GM12878 (cell line): ENCODE results near the gene MAN1B1. TPM values are rescaled to one million over a fixed set of nuclear protein-coding genes. Genes with fewer than 3 reads are reported as not detected.
A peak's percentile ranks its signal among the peaks of the same experiment; 100 is the strongest.

Experiments
- ATAC-seq: fragments of 200-7000 bp; cut with Tn5 transposase; 3 replicates; pipeline ENCODE4 v1.9.1; 2020; ENCODE audit warnings: mild to moderate bottlenecking, moderate library complexity
- BruUV-seq: library from RNA; stranded (reverse); fragments of 400-500 nt; replicated peaks from 2 replicates; lab custom pipeline; 2021; lab: Mats Ljungman, UMichigan
- CTCF ChIA-PET: fragments of 300-600 bp; sonication (Branson Sonifier 250); formaldehyde crosslinking; extraction: SDS; loops from one replicate; lab custom pipeline; 2021; ENCODE audit warnings: inconsistent platforms; lab: Yijun Ruan, JAX
- POLR2A ChIA-PET: fragments of 350-600 bp; formaldehyde crosslinking; extraction: SDS; loops from one replicate; lab custom pipeline; 2021; ENCODE audit warnings: inconsistent platforms; lab: Charles Lee
- RAD21 ChIA-PET: fragments of 300-600 bp; sonication (Branson Sonifier 250); formaldehyde crosslinking; loops from one replicate; lab custom pipeline; 2023; ENCODE audit warnings: antibody characterized with exemption; ENCODE audit not compliant: unreplicated experiment; lab: Charles Lee
- SMC1A ChIA-PET: fragments of 300-600 bp; sonication (Branson Sonifier 250); formaldehyde crosslinking; loops from one replicate; lab custom pipeline; 2023; ENCODE audit not compliant: unreplicated experiment, uncharacterized antibody; lab: Charles Lee
- DNase-seq: peaks from one replicate; pipeline ENCODE4 v3.0.0-alpha.2; 2011; ENCODE audit warnings: low read depth, low spot score
- FAIRE-seq: peaks from 3 replicates; lab custom pipeline; 2011; peaks lifted over from hg19 to GRCh38; lab: Jason Lieb, UNC
- H2AFZ ChIP-seq: 2 replicates; pipeline ENCODE4 v1.6.0; 2011; ENCODE audit warnings: low read depth, low read length, control low read depth; ENCODE audit not compliant: control insufficient read depth
- H3K27ac ChIP-seq: 2 replicates; pipeline ENCODE4 v1.5.1; 2011; ENCODE audit warnings: control low read depth; ENCODE audit not compliant: control insufficient read depth, insufficient read depth
- H3K27me3 ChIP-seq, 2 experiments: replicated peaks in 1 of 2; 2 replicates each; pipeline versions ENCODE4 v1.6.0 to v1.6.1; 2011; ENCODE audit warnings: low read length in 1 of 2; ENCODE audit not compliant: control insufficient read depth in 2 of 2, insufficient read depth in 2 of 2
- H3K36me3 ChIP-seq, 2 experiments: 2 replicates each; pipeline ENCODE4 v1.5.1; 2011; ENCODE audit warnings: low read length in 1 of 2; ENCODE audit not compliant: control insufficient read depth in 2 of 2, insufficient read depth in 2 of 2
- H3K4me1 ChIP-seq: 2 replicates; pipeline ENCODE4 v1.6.1; 2011; ENCODE audit warnings: mild to moderate bottlenecking, low read length, moderate library complexity, mixed read lengths; ENCODE audit not compliant: control insufficient read depth, insufficient read depth
- H3K4me2 ChIP-seq: 2 replicates; pipeline ENCODE4 v1.6.0; 2011; ENCODE audit warnings: control low read depth; ENCODE audit not compliant: control insufficient read depth, insufficient read depth
- H3K4me3 ChIP-seq: fragments of 200-600 bp; sonication (generic); 2 replicates; pipeline ENCODE4 v1.5.1; 2016
- H3K79me2 ChIP-seq: 2 replicates; pipeline ENCODE4 v1.6.0; 2011; ENCODE audit warnings: low read length; ENCODE audit not compliant: control insufficient read depth, insufficient read depth
- H3K9ac ChIP-seq: 2 replicates; pipeline ENCODE4 v1.8.0; 2011; ENCODE audit warnings: low read length, control low read depth, mixed read lengths; ENCODE audit not compliant: control insufficient read depth, insufficient read depth
- H3K9me3 ChIP-seq: replicated peaks from 3 replicates; pipeline ENCODE4 v1.5.1; 2011; ENCODE audit warnings: mild to moderate bottlenecking, low read length; ENCODE audit not compliant: control insufficient read depth, insufficient read depth
- H4K20me1 ChIP-seq: 2 replicates; pipeline ENCODE4 v1.6.0; 2011; ENCODE audit not compliant: control insufficient read depth, insufficient read depth
- BHLHE40 ChIP-seq, 2 experiments: fragments of 450-650 bp in 1 of 2; IDR thresholded peaks; 2 replicates each; pipeline ENCODE4 v1.6.1; 2011 to 2017; ENCODE audit warnings: low read depth in 2 of 2, borderline replicate concordance in 1 of 2, improper control_type of control experiment in 1 of 2, low read length in 1 of 2, mild to moderate bottlenecking in 1 of 2
- ELK1 ChIP-seq: IDR thresholded peaks from 2 replicates; pipeline ENCODE4 v1.6.1; 2012; ENCODE audit warnings: low read depth, low read length, improper control_type of control experiment
- GATAD2B ChIP-seq: fragments of 450-650 bp; conservative IDR thresholded peaks from 2 replicates; pipeline ENCODE4 v1.6.1; 2017; ENCODE audit warnings: low read depth, mild to moderate bottlenecking, moderate library complexity
- MLLT1 ChIP-seq: fragments of 450-650 bp; IDR thresholded peaks from 2 replicates; pipeline ENCODE4 v1.6.1; 2016; ENCODE audit warnings: mild to moderate bottlenecking
- POLR2AphosphoS5 ChIP-seq: IDR thresholded peaks from 2 replicates; pipeline ENCODE4 v1.6.1; 2011; ENCODE audit warnings: mild to moderate bottlenecking, low read length, inconsistent platforms
- RFX5 ChIP-seq: IDR thresholded peaks from 2 replicates; pipeline ENCODE4 v1.6.1; 2011; ENCODE audit warnings: low read depth, low read length, improper control_type of control experiment
- SKIL ChIP-seq: fragments of 450-650 bp; IDR thresholded peaks from 2 replicates; pipeline ENCODE4 v1.6.1; 2017; ENCODE audit warnings: mild to moderate bottlenecking, low read depth, inconsistent platforms; ENCODE audit not compliant: poor library complexity, severe bottlenecking
- SMARCA5 ChIP-seq: fragments of 450-650 bp; IDR thresholded peaks from 2 replicates; pipeline ENCODE4 v1.6.1; 2017; ENCODE audit warnings: mild to moderate bottlenecking
- ZNF622 ChIP-seq: fragments of 450-650 bp; IDR thresholded peaks from 2 replicates; pipeline ENCODE4 v1.6.1; 2017; ENCODE audit warnings: mild to moderate bottlenecking, inconsistent platforms
- ZNF687 ChIP-seq: fragments of 450-650 bp; IDR thresholded peaks from 2 replicates; pipeline ENCODE4 v1.6.1; 2017; ENCODE audit warnings: mild to moderate bottlenecking, moderate library complexity
- WGBS: methylation state at CpG from one replicate; pipeline ENCODE4 v1.1.6; 2016; ENCODE audit warnings: low lambda C conversion rate; ENCODE audit not compliant: insufficient replicate concordance, insufficient coverage; ENCODE audit errors: missing lambda C conversion rate; 5-methylcytosine and 5-hydroxymethylcytosine counted together
- in situ Hi-C: fragments of 300-500 bp; cut with MboI; formaldehyde crosslinking; loops from 9 replicates; pipeline ENCODE4 v1.14.3; 2018; ENCODE audit warnings: mixed read lengths
- intact Hi-C: fragments of 100-400 bp; cut with micrococcal nuclease; formaldehyde crosslinking; loops from one replicate; pipeline ENCODE4 v1.14.2; 2022; ENCODE audit not compliant: unreplicated experiment
- polyA plus RNA-seq, 11 experiments: library from polyadenylated mRNA; depleted of rRNA in 4 of 11; unstranded in 6 of 11; stranded (reverse) in 5 of 11; fragments of >200 nt; fragmentation: Nextera tagmentation in 4 of 11; fragmentation: Illumina TruSeq in 1 of 11; extraction: Ambion mirVana in 4 of 11; extraction: Trizol in 1 of 11; gene quantifications; 1 replicate in 1 of 11; 2 replicates in 10 of 11; pipeline versions ENCODE4 v1.2.1 to v1.2.3, GENCODE V29; 2011 to 2016; ENCODE audit warnings: inconsistent platforms in 2 of 11, missing spikeins in 2 of 11, low read depth in 1 of 11
- total RNA-seq, 4 experiments: library from RNA; depleted of rRNA in 3 of 4; stranded (reverse); fragments of >200 nt in 3 of 4; fragmentation: Illumina TruSeq in 1 of 4; extraction: Trizol in 1 of 4; gene quantifications; 2 replicates each; pipeline versions ENCODE4 v1.2.1 to v1.2.3, GENCODE V29; 2013 to 2021

MAN1B1 gene
- total and polyA plus RNA-seq, 10 of the 15 experiments (the other 5 are each of a cell fraction or from before 2014, with no cell fraction given), result 0.71 to 34.1 (median 22.7) TPM

- Histone ChIP-seq H3K9me3 (no peaks in the 10 kb centered on the region), H2AFZ (peak overlapping the region; percentile 79), H3K27me3 (no peaks in the 10 kb centered on the region), H3K36me3 (peaks cover 0 to 5% of the 10 kb centered on the region in 2 experiments; a peak in 2 of 4 replicates), H3K27ac (peak overlapping the region; percentile 57), H3K4me2 (peak overlapping the region; percentile 67), H4K20me1 (no peaks in the 10 kb centered on the region; the same call in 1 of the 2 replicates), H3K9ac (peak overlapping the region; percentile 38), H3K4me1 (peaks cover 18% of the 10 kb centered on the region), H3K4me3 (peak overlapping the region; percentile 80), H3K79me2 (peaks cover 8% of the 10 kb centered on the region)
- CTCF ChIA-PET, result interaction anchor here (1.1 to 1.7 kb wide), 6 partner anchors 9 to 234 kb away, joined by 3 to 11 read pairs (median 4); partner anchors contain the start of genes AJM1 and MAN1B1
- SMC1A ChIA-PET, result interaction anchor here (0.8 to 2.1 kb wide), 3 partner anchors 9 to 39 kb away, joined by 3 to 11 read pairs (median 4); partner anchors contain the start of gene MAN1B1
- no peak for FAIRE-seq
- TF ChIP-seq SMARCA5 (0 out of 2 replicates have a peak, but pooled peaks have one; percentile 26), RFX5 (no peak), BHLHE40 (IDR thresholded peaks at IDR 0.05; ENCODE audit: borderline replicate concordance in 1 of 2, low read depth in 2 of 2, low read length in 1 of 2) (peak in 1 of 2 experiments; percentile 50; a peak in 1 of 4 replicates), POLR2AphosphoS5 (no peak), MLLT1 (0 out of 2 replicates have a peak, but pooled peaks have one; percentile 36), GATAD2B (peak; percentile 35; the same call in 1 of the 2 replicates), ZNF622 (no peak), ELK1 (no peak), SKIL (no peak), ZNF687 (0 out of 2 replicates have a peak, but pooled peaks have one; percentile 41)
- no TSS peak for BruUV-seq
- WGBS, result 76% methylated on average over 15 of the region's 15 CpGs
- RAD21 ChIA-PET, result interaction anchor here (0.5 to 1.6 kb wide), 6 partner anchors 9 to 148 kb away, joined by 3 to 9 read pairs (median 4); partner anchors contain the start of gene MAN1B1
- no peak for DNase-seq
- intact Hi-C loops (no loop called here), in situ Hi-C loops (no loop called here)
- ATAC-seq, result no peak
- POLR2A ChIA-PET, result interaction anchor here (0.6 to 1.8 kb wide), 5 partner anchors 8 to 164 kb away, joined by 3 to 11 read pairs (median 6); partner anchors contain the start of genes MAN1B1 and TUBB4B
Measured at GRCh38 chr9:137076636-137077009, 10.2 kb upstream of the MAN1B1 start.
